Colonic mucosa (tissue), 4 donors: ENCODE measurements around the gene CCSER2. TPM values are rescaled to one million over a fixed set of nuclear protein-coding genes. Genes with fewer than 3 reads are reported as not detected.

Source experiments
- DNase-seq: peaks from one replicate; pipeline ENCODE4 v3.0.0-alpha.2; 2020
- H3K27ac ChIP-seq: fragments of 200-600 bp; one replicate; pipeline ENCODE4 v1.8.0; 2021
- H3K27me3 ChIP-seq: fragments of 200-600 bp; one replicate; pipeline ENCODE4 v1.8.0; 2021
- H3K36me3 ChIP-seq: fragments of 200-600 bp; one replicate; pipeline ENCODE4 v1.8.0; 2021
- H3K4me1 ChIP-seq: fragments of 200-600 bp; one replicate; pipeline ENCODE4 v1.8.0; 2021; ENCODE audit warnings: mild to moderate bottlenecking
- H3K4me3 ChIP-seq: fragments of 200-600 bp; one replicate; pipeline ENCODE4 v1.8.0; 2021
- H3K9ac ChIP-seq, 2 donors: one replicate each; pipeline ENCODE4 v1.7.0; 2013; ENCODE audit warnings: control low read depth in 2 of 2, low read depth in 2 of 2, low read length in 2 of 2
- H3K9me3 ChIP-seq: fragments of 200-600 bp; one replicate; pipeline ENCODE4 v1.8.0; 2021
- intact Hi-C: fragments of 100-400 bp; cut with DNase I; formaldehyde crosslinking; loops from one replicate; pipeline ENCODE4 v1.14.1; 2022
- total RNA-seq, 2 donors: library from RNA; stranded (reverse); fragmentation: NEBNext Ultra II Directional in 1 of 2; extraction: Animal tissue kit (Norgen Biotek cat#: 25700) in 1 of 2; gene quantifications; one replicate each; pipeline ENCODE4 v1.2.1, GENCODE V29; 2021
- TF ChIP-seq, protein P1 (sequence below): fragments of 200-600 bp; IDR thresholded peaks from one replicate; pipeline ENCODE4 v1.8.0; 2022; ENCODE audit warnings: antibody characterized with exemption, mild to moderate bottlenecking
- donor health status: healthy.
- donor health status: DM: no; HTN: no; CAD: no.
- donor health status: DM: no; HTN: no; CAD: no.

Gene CCSER2
- total RNA-seq, 2 donors from 2014 or later, result 33.7 to 64.5 TPM

DNA sequence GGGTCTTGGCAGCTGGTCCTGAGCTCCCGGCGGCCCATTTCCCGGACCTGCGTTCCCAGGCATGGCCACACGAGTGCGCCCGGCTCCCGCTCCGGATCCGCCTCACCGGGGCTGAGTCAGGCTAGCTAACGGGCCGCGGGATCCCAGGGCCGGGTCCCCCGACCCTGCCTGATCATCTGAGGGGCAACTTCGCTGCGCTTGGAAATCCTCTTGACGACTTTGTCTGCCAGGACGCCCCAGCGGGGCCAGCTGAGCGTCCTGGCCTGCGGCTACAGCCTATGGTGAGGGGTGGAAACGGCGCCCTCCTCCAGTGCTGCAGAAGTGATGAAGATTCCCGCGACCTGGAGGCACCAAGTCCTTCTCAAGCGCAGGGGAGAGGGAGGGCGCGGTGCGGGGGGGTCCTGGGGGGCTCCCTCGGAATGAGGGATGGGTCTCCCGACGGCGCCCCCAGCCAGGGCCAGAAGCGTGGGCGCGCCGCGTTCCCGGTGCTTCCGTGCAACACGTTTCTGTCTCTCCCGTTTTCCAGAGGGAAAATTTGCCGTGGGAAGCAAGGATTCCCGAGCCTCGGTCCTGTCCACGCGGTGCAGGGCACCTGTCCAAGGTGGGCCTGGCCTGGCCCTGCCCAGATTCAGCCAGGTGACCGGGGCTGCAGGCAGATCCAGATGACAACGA, 212.4 kb downstream of the CCSER2 start:
- H3K27me3 ChIP-seq, result peaks cover 6% of the 10 kb centered on the region
- H3K9me3 ChIP-seq, result no peaks in the 10 kb centered on the region
- peak overlapping the region in 1 of 2 donors; percentile 17 for H3K9ac ChIP-seq
- H3K4me1 ChIP-seq, result peaks cover 5% of the 10 kb centered on the region
- peak; percentile 66 for DNase-seq
- intact Hi-C loops, result loop anchor here (2.0 to 5.0 kb wide), 2 partner anchors 276 to 1837 kb away; no protein-coding TSS in a partner anchor
- TF ChIP-seq, protein P1, sequence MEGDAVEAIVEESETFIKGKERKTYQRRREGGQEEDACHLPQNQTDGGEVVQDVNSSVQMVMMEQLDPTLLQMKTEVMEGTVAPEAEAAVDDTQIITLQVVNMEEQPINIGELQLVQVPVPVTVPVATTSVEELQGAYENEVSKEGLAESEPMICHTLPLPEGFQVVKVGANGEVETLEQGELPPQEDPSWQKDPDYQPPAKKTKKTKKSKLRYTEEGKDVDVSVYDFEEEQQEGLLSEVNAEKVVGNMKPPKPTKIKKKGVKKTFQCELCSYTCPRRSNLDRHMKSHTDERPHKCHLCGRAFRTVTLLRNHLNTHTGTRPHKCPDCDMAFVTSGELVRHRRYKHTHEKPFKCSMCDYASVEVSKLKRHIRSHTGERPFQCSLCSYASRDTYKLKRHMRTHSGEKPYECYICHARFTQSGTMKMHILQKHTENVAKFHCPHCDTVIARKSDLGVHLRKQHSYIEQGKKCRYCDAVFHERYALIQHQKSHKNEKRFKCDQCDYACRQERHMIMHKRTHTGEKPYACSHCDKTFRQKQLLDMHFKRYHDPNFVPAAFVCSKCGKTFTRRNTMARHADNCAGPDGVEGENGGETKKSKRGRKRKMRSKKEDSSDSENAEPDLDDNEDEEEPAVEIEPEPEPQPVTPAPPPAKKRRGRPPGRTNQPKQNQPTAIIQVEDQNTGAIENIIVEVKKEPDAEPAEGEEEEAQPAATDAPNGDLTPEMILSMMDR, result peak; percentile 75
- H3K27ac ChIP-seq, result no peak overlapping the region
- H3K4me3 ChIP-seq, result peak overlapping the region; percentile 27
- no peaks in the 10 kb centered on the region for H3K36me3 ChIP-seq

DNA sequence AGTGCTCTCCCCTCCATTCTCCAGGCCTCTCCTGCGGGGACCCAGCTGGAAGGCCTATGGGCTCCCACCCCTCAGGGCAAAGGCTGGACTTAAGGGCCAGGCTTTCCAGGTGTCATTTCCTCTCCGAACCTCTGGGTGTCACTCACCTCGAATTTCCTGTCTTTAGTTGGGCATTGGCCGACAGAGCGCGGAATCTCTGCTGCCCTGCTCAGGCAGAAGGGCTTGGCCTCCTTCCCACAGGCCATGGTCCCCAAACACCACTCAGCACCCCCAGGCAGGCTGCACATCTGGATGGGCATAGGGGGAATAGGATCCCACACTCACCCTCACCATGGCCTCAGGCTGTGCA, 212.9 kb downstream of the CCSER2 start:
- peaks cover 6% of the 10 kb centered on the region for H3K27me3 ChIP-seq
- peak overlapping the region in 1 of 2 donors; percentile 17 for H3K9ac ChIP-seq
- H3K4me1 ChIP-seq, result peaks cover 5% of the 10 kb centered on the region
- no peaks in the 10 kb centered on the region for H3K9me3 ChIP-seq
- TF ChIP-seq, protein P1, result no peak
- no peak overlapping the region for H3K4me3 ChIP-seq
- no peak overlapping the region for H3K27ac ChIP-seq
- DNase-seq, result no peak
- H3K36me3 ChIP-seq, result no peaks in the 10 kb centered on the region
- intact Hi-C loops, result loop anchor here (2.0 to 5.0 kb wide), 2 partner anchors 276 to 1836 kb away; no protein-coding TSS in a partner anchor

DNA sequence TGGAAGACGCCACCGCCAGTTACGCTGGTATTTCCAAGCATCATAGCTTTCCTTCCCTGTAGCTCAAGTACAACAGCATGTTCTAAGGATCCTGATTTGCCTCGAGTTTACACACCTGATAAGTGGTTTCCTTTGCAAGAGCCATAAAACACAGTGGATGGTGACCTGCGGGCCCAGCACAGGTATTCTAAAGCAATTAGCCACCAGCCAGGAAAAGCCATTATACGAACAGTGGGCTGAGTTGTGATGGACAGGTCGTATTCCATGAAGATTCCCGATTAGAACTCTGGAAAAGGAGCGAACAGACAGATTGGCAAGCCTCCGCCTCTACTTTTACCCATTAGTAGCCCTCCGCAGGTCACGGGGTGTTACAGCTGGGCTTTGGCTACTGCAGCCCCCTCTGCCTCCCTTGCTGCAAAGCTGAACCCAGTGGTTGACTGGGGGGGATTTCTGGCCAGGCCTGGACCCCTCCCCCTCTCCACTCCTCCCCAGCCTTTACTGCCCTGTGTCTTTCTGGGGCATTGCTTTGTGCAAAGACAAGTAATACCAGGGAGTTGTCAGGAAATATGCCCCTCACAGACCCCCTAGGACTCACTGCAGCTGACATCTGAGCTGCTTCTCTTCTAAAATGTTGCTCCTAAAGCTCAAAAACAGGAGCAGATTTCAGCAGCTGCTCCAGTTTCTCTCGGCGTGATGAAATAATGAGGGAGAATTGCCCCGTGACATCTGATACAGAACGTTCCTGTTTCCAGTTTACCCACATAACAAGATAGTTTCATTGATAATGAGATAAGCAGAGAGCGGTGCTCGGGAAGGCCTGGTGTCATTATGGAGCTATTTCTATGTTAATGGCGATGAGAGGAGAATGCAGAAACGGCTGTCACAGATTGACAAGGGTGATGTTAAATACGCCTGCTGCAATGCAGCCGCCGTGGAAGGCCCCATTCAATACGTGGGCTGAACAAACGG, 214.4 kb downstream of the CCSER2 start:
- H3K27ac ChIP-seq, result no peak overlapping the region
- no peaks in the 10 kb centered on the region for H3K36me3 ChIP-seq
- DNase-seq, result no peak
- intact Hi-C loops, result loop anchor here (5.0 kb wide), 1 partner anchor 1834 kb away; no protein-coding TSS in a partner anchor
- TF ChIP-seq, protein P1, result no peak
- H3K9me3 ChIP-seq, result no peaks in the 10 kb centered on the region
- no peak overlapping the region for H3K4me3 ChIP-seq
- H3K9ac ChIP-seq, result no peak overlapping the region
- H3K4me1 ChIP-seq, result peaks cover 5% of the 10 kb centered on the region
- peaks cover 6% of the 10 kb centered on the region for H3K27me3 ChIP-seq

DNA sequence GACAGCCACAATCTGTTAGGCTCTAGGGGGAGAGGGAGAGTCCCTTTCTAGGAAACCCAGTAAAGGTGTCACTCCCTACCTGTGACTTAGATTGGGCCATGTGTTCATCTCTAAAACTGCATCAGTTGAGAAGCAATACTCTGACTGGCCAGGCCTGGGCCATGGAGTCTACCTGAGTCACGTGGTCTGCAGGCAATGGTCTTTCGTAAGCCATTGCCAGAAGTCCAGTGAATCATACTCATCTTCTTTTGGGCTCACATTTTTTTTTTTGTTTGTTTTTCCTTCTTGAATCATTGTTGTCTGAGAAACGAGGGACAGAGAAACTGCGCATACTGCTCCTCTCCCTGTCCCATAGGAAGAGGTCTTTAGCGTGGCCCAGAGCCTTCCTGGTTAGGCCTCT, 215.6 kb downstream of the CCSER2 start:
- intact Hi-C loops, result loop anchor here (5.0 kb wide), 1 partner anchor 1833 kb away; no protein-coding TSS in a partner anchor

DNA sequence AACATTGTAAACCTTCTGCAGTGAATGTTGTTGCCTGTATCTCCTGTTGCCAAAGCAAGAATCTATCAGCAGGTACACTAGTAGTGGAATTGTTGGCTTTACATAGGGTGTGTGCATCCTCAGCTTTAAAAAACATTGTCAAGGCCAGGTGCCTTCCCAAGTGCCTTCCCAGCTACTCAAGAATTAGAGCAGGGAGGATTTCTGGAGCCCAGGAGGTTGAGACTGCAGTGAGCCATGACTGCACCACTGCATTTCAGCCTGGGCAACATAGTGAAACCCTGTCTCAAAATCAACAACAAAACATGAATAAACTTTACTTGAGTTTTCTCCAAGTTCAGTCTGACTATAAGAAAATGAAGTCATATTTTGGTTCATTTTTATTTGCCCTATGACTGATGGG, 217.3 kb downstream of the CCSER2 start:
- H3K27ac ChIP-seq, result no peak overlapping the region
- H3K36me3 ChIP-seq, result no peaks in the 10 kb centered on the region
- TF ChIP-seq, protein P1, result no peak
- no peak overlapping the region for H3K4me3 ChIP-seq
- peaks cover 4% of the 10 kb centered on the region for H3K4me1 ChIP-seq
- H3K9me3 ChIP-seq, result no peaks in the 10 kb centered on the region
- intact Hi-C loops, result no loop called here
- H3K9ac ChIP-seq, result no peak overlapping the region
- no peak for DNase-seq
- peaks cover 6% of the 10 kb centered on the region for H3K27me3 ChIP-seq

More for the DNA sequence above, 215.6 kb downstream of the CCSER2 start:
- no peak overlapping the region for H3K9ac ChIP-seq
- no peak overlapping the region for H3K27ac ChIP-seq
- TF ChIP-seq, protein P1, result no peak
- H3K4me3 ChIP-seq, result no peak overlapping the region
- H3K9me3 ChIP-seq, result no peaks in the 10 kb centered on the region
- H3K4me1 ChIP-seq, result peaks cover 5% of the 10 kb centered on the region
- H3K27me3 ChIP-seq, result peaks cover 6% of the 10 kb centered on the region
- no peaks in the 10 kb centered on the region for H3K36me3 ChIP-seq
- DNase-seq, result no peak
